Mucosa of rectum (tissue), 2 donors: ENCODE data around the gene CLDN22.
"Not testable (repeated sequence)": the region's sequence is repeated elsewhere in the genome, so short reads cannot be mapped to it uniquely, and the experiment has no call there.

Source experiments
- H3K27ac ChIP-seq, 2 donors: one replicate each; pipeline ENCODE4 v1.7.0; 2013; ENCODE audit warnings: inconsistent platforms in 2 of 2, low read depth in 2 of 2, low read length in 2 of 2
- H3K27me3 ChIP-seq, 2 donors: one replicate each; pipeline ENCODE4 v1.7.0; 2013; ENCODE audit warnings: low read length in 2 of 2; ENCODE audit not compliant: control insufficient read depth in 2 of 2, insufficient read depth in 2 of 2
- H3K36me3 ChIP-seq, 2 donors: one replicate each; pipeline ENCODE4 v1.7.0; 2013; ENCODE audit warnings: low read length in 2 of 2; ENCODE audit not compliant: control insufficient read depth in 2 of 2, insufficient read depth in 2 of 2
- H3K4me1 ChIP-seq, 2 donors: one replicate each; pipeline ENCODE4 v1.7.0; 2013; ENCODE audit warnings: low read length in 2 of 2, mild to moderate bottlenecking in 1 of 2; ENCODE audit not compliant: control insufficient read depth in 2 of 2, insufficient read depth in 2 of 2
- H3K4me3 ChIP-seq, 2 donors: one replicate each; pipeline ENCODE4 v1.7.0; 2013; ENCODE audit warnings: low read length in 2 of 2
- H3K9ac ChIP-seq, 2 donors: one replicate each; pipeline ENCODE4 v1.7.0; 2013; ENCODE audit warnings: low read length in 2 of 2, low read depth in 1 of 2, mild to moderate bottlenecking in 1 of 2
- H3K9me3 ChIP-seq, 2 donors: one replicate each; pipeline ENCODE4 v1.7.0; 2013; ENCODE audit warnings: low read length in 2 of 2; ENCODE audit not compliant: control insufficient read depth in 2 of 2
- donor health status: healthy.
- donor health status: Normal muscosa, but diverticular disease.

CLDN22 gene

DNA sequence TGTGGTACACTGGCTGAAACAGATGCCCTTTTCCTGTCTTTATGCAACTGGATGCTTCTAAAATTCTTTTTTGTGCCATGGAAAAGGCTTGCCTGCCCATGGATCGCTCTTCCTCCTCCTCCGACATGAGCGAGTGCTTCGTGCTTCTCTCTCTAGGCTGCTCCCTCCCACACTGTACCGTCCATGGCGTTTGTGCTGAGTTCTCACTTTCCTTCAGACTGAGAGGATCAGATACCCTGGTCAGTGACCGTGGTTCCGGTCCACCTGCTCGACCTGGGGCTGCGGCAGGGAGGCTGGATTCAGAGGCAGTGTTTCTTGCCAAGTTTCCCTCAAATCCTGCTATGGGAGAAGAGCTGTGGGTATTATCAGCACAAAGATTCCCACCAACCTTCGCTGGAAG is 12.4 kb upstream of the CLDN22 start:
- Histone ChIP-seq H3K27me3 (no peaks in the 10 kb centered on the region), H3K9me3 (no peaks in the 10 kb centered on the region), H3K36me3 (no peaks in the 10 kb centered on the region), H3K9ac (no peak overlapping the region), H3K4me1 (no peaks in the 10 kb centered on the region), H3K4me3 (no peak overlapping the region), H3K27ac (no peak overlapping the region)

DNA sequence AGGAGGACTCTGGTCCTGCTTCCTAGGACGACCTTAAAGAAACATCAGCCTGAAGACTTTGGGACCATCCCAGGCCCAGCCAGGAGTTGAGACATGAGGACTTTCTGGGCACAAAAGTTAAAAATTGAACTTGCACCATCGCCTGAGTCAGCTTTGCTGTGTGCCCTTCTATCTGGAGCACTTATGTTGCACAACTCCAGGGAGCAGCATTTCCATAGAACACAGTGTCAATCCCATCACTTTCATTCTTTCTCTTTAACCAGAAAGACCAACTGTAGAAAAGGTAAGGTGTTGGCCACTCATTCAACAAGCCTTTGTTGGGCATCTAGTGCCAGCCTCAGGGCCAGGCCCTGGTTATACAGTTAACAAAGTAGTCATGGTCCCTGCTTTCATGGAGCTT is 10.8 kb upstream of the CLDN22 start:
- Histone ChIP-seq H3K9ac (no peak overlapping the region), H3K4me3 (no peak overlapping the region), H3K27me3 (no peaks in the 10 kb centered on the region), H3K9me3 (no peaks in the 10 kb centered on the region), H3K36me3 (no peaks in the 10 kb centered on the region), H3K4me1 (no peaks in the 10 kb centered on the region), H3K27ac (no peak overlapping the region)

DNA sequence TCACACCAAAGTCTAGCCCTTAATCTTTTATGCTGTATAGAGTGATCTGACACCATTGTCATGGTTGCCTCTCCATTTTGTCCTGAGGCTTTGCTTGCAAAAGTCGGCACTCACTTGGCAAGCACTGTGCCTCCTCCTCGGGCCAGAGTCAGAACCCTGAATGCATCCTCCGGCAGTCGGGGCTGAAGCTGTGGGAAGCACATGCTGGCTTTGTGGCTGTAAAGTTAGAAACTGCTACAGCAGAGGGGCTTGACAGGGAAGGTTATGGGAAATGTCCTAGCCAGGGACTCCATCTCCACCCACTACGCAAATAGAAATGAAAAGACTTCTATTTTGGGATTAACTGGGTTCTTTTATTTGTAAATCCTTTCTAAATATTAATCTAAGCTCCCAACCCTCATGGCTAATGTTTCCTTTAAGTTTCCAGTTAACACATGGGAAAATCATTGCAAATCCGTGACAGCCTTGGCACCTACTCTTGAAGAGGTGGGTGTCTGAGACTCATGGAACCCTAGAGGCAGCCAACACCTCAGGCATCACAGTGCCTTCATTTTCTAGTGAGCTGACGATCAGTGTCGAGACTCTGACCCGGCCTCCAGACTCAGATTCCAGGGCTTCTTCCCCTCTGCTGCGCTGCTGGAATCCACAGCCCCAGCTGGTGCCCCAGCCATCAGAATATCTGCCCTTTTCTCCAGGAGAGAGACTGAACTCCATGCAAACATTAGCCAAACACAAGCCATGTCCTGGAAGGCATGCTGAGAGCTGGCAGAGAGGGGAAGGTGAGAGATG is 10.1 kb upstream of the CLDN22 start:
- no peak overlapping the region for H3K27ac ChIP-seq
- H3K4me3 ChIP-seq: no peak overlapping the region
- no peaks in the 10 kb centered on the region for H3K4me1 ChIP-seq
- H3K27me3 ChIP-seq: no peaks in the 10 kb centered on the region
- no peaks in the 10 kb centered on the region for H3K9me3 ChIP-seq
- no peaks in the 10 kb centered on the region for H3K36me3 ChIP-seq
- no peak overlapping the region for H3K9ac ChIP-seq

DNA sequence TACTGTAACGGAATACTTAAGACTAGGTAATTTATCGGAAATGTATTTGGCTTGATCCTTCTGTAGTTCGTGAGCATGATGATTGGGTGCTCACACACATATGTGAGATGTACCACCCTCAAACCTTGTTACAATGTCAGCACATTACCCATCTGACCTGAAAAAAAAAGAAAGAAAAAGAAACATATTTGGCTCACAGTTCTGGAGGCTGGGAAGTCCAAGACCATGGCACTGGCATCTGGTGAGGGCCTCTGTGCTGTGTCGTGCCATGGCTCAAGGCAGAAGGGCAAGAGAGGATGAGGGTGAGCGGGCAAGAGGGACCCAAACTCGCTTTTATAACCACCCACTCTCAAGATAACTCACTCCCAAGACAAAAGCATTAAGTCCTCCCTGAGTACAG is 9.2 kb upstream of the CLDN22 start:
- Histone ChIP-seq H3K9me3 (no peaks in the 10 kb centered on the region), H3K27me3 (no peaks in the 10 kb centered on the region), H3K4me1 (no peaks in the 10 kb centered on the region), H3K27ac (no peak overlapping the region), H3K36me3 (no peaks in the 10 kb centered on the region), H3K9ac (no peak overlapping the region), H3K4me3 (no peak overlapping the region)

DNA sequence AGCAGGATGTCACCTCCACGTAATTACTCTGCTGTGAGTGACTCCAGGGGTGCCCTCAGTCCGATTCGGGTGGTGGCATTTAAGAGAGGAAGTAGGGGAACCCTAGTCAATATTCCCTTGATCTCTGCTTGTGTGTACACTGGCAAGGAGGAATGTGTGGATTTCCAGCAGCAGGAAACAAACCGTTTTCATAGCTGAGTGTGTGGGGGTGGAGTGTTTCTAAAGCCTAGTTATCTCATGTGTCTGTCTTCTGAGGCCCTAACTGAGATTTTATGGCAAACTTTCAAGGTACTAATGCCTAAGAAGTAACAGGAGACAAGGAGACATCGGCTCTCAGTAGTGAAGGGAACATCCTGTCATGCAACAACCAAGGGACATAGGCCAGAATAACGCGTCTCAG is 8.8 kb upstream of the CLDN22 start:
- Histone ChIP-seq H3K9ac (no peak overlapping the region), H3K36me3 (no peaks in the 10 kb centered on the region), H3K9me3 (no peaks in the 10 kb centered on the region), H3K27me3 (no peaks in the 10 kb centered on the region), H3K4me3 (no peak overlapping the region), H3K4me1 (no peaks in the 10 kb centered on the region), H3K27ac (no peak overlapping the region)

DNA sequence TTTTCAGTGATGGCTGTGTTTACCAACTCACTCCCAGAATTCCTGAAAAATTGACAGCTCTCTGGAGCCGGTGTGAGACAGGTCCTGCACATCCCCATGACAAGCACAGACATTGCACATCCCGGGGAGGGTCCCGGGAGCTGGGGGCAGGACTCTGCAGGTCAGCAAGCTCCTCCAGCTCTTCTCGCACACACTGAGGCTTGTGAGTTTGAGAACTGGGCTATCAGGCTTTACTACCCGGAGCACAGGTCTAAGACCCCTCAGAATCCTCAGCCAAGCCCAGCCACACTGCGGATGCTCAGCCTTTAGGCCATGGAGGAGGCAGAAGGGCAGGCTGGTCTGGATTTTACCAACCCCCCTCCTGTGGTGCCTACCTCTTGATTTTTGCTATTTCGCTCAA is 7.8 kb upstream of the CLDN22 start:
- Histone ChIP-seq H3K36me3 (no peaks in the 10 kb centered on the region), H3K4me3 (no peak overlapping the region), H3K9me3 (no peaks in the 10 kb centered on the region), H3K27ac (no peak overlapping the region), H3K4me1 (no peaks in the 10 kb centered on the region), H3K9ac (no peak overlapping the region), H3K27me3 (no peaks in the 10 kb centered on the region)

DNA sequence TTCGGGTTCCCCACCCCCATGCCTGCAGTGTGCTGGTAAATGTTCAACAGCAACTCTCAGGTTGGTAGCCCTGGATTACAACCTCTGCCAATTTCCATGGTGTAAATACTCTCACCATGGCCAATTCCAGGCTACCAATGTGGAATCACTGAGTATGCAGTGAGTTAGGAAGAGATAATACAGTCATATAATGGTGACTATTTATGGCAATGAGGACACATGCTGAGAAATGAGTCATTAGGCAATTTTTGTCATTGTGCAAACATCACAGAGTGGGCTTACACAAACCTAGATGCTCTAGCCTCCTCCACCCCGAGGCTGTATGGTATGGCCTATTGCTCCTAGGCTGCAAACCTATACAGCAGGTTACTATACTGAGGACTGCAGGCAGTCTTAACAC is 6.8 kb upstream of the CLDN22 start:
- Histone ChIP-seq H3K36me3 (no peaks in the 10 kb centered on the region), H3K4me3 (no peak overlapping the region)

DNA sequence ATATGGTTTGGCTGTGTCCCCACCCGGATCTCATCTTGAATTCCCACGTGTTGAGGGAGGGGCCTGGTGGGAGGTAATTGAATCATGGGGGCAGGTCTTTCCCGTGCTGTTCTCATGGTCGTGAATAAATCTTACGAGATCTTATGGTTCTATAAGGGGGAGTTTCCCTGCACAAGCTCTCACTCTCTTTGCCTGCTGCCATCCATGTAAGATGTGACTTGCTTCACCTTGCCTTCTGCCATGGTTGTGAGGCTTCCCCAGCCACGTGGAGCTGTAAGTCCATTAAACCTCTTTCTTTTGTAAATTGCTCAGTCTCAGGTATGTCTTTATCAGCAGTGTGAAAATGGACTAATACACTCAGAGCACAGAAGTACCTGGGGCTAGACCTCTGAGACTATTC is 6.3 kb upstream of the CLDN22 start:
- not testable (repeated sequence) for H3K9me3 ChIP-seq, H3K36me3 ChIP-seq, H3K4me3 ChIP-seq, H3K9ac ChIP-seq, H3K27ac ChIP-seq, H3K4me1 ChIP-seq, H3K27me3 ChIP-seq

More for the DNA sequence above, 6.8 kb upstream of the CLDN22 start:
- no peaks in the 10 kb centered on the region for H3K27me3 ChIP-seq
- H3K27ac ChIP-seq: no peak overlapping the region
- no peak overlapping the region for H3K9ac ChIP-seq
- H3K4me1 ChIP-seq: no peaks in the 10 kb centered on the region
- no peaks in the 10 kb centered on the region for H3K9me3 ChIP-seq

DNA sequence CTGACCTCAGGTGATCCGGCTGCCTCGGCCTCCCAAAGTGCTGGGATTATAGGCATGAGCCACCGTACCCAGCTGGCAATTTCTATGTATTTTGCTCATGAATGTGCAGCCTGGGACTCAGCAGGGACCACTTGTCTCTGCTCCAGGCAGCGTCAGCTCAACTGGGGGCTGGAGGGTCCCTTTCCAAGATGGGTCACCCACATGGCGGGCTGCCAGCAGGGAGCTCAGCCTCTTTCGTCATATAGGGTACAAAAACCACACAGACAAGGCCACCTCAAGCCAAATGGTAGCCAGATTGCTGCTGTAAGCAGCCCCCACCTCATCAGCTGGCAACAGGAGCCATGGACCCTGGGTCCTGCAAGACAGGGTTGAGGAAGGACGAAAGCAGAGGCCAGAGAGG is 4.5 kb upstream of the CLDN22 start:
- Histone ChIP-seq H3K9me3 (no peaks in the 10 kb centered on the region), H3K4me1 (no peaks in the 10 kb centered on the region), H3K27ac (no peak overlapping the region), H3K4me3 (no peak overlapping the region), H3K27me3 (no peaks in the 10 kb centered on the region), H3K36me3 (no peaks in the 10 kb centered on the region), H3K9ac (no peak overlapping the region)

DNA sequence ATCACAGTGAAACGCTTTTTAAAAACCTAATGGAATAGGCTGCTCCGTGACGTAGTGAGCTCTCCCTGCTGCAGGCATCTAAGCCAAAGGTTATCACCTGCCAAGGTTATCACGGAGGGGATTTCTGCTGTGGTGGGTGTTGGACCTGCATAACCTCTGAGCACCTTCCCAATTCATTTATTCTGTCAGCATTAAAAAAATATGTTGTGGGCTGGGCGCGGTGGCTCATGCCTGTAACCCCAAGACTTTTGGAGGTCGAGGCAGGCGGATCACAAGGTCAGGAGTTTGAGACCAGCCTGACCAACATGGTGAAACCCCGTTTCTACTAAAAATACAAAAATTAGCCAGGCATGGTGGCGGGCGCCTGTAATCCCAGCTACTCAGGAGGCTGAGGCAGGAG is 4.0 kb upstream of the CLDN22 start:
- not testable (repeated sequence) for H3K9ac ChIP-seq, H3K4me3 ChIP-seq, H3K27me3 ChIP-seq, H3K36me3 ChIP-seq, H3K9me3 ChIP-seq, H3K4me1 ChIP-seq, H3K27ac ChIP-seq

DNA sequence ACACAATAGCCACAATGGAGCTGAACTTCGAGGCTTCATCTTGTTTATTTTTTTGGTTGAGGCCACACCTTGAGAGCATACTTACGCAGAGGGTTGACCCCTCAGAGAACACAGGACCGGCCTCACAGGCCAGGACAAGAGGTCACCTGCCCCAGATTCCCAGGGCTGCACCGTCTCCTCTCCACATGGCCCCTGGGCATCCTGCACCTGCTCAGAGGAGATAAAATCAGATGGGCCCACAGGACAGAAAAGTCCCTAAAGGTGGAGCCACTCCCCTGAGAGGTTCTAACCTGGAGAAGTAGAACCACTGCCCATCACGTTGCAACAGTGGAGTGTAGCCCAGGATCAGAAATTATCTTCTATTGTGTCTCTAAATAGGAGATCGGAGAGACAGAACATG is 3.2 kb upstream of the CLDN22 start:
- Histone ChIP-seq H3K27me3 (no peaks in the 10 kb centered on the region), H3K36me3 (no peaks in the 10 kb centered on the region), H3K27ac (no peak overlapping the region), H3K4me3 (no peak overlapping the region), H3K9me3 (no peaks in the 10 kb centered on the region), H3K4me1 (no peaks in the 10 kb centered on the region), H3K9ac (no peak overlapping the region)
